Endothelial cell of umbilical vein (primary cell): ENCODE results near the gene UCMA. TPM values are rescaled to one million over a fixed set of nuclear protein-coding genes. Genes with fewer than 3 reads are reported as not detected.

Experiments
- BruUV-seq: library from RNA; stranded (reverse); fragments of 400-500 nt; replicated peaks from 2 replicates; lab custom pipeline; 2021; lab: Mats Ljungman, UMichigan
- CTCF ChIA-PET: fragments of 300-600, 350-600 bp; sonication (Branson Sonifier 250); formaldehyde crosslinking; loops from one replicate; lab custom pipeline; 2021; ENCODE audit warnings: antibody characterized with exemption, inconsistent platforms; lab: Charles Lee
- POLR2A ChIA-PET: fragments of 300-600, 350-600 bp; sonication (Branson Sonifier 250); formaldehyde crosslinking; loops from one replicate; lab custom pipeline; 2021; ENCODE audit warnings: antibody characterized with exemption, inconsistent platforms; lab: Charles Lee
- DNase-seq: peaks from one replicate; pipeline ENCODE4 v3.0.0-alpha.2; 2011; ENCODE audit warnings: low read depth, low spot score
- FAIRE-seq: peaks from 2 replicates; lab custom pipeline; 2011; peaks lifted over from hg19 to GRCh38; lab: Jason Lieb, UNC
- H2AFZ ChIP-seq: 2 replicates; pipeline ENCODE4 v1.6.0; 2012; ENCODE audit warnings: low read depth, low read length, control low read depth, inconsistent platforms
- H3K27ac ChIP-seq: 2 replicates; pipeline ENCODE4 v1.5.1; 2011; ENCODE audit warnings: low read depth, mild to moderate bottlenecking, control low read depth, low read length, moderate library complexity; ENCODE audit not compliant: insufficient read depth
- H3K27me3 ChIP-seq, 2 experiments: 2 replicates each; pipeline versions ENCODE4 v1.6.0 to v1.6.1; 2011; ENCODE audit warnings: low read length in 2 of 2, mixed read lengths in 1 of 2; ENCODE audit not compliant: control insufficient read depth in 2 of 2, insufficient read depth in 2 of 2
- H3K36me3 ChIP-seq, 2 experiments: 2 replicates in 1 of 2; 3 replicates in 1 of 2; pipeline ENCODE4 v1.5.1; 2011; ENCODE audit warnings: low read length in 2 of 2, mild to moderate bottlenecking in 1 of 2, moderate library complexity in 1 of 2; ENCODE audit not compliant: control insufficient read depth in 2 of 2, insufficient read depth in 2 of 2; ENCODE audit errors: extremely low read depth in 1 of 2
- H3K4me1 ChIP-seq: 3 replicates; pipeline ENCODE4 v1.5.1; 2011; ENCODE audit warnings: mild to moderate bottlenecking, low read length; ENCODE audit not compliant: control insufficient read depth, insufficient read depth; ENCODE audit errors: extremely low read depth
- H3K4me2 ChIP-seq: 2 replicates; pipeline ENCODE4 v1.6.1; 2011; ENCODE audit warnings: low read length, control low read depth, mixed read lengths; ENCODE audit not compliant: insufficient read depth
- H3K4me3 ChIP-seq, 3 experiments: fragments of 200-600 bp in 1 of 3; sonication (generic), shearing (Covaris generic) in 1 of 3; replicated peaks in 1 of 3; 2 replicates each; pipeline ENCODE4 v1.5.1; 2011 to 2016; ENCODE audit warnings: control low read depth in 3 of 3, low read length in 3 of 3, mild to moderate bottlenecking in 2 of 3, inconsistent platforms in 1 of 3, low read depth in 1 of 3, moderate library complexity in 1 of 3; ENCODE audit not compliant: insufficient read depth in 1 of 3
- H3K79me2 ChIP-seq: 2 replicates; pipeline ENCODE4 v1.6.0; 2012; ENCODE audit warnings: low read length, inconsistent platforms; ENCODE audit not compliant: control insufficient read depth, insufficient read depth
- H3K9ac ChIP-seq: replicated peaks from 2 replicates; pipeline ENCODE3; 2011; ENCODE audit warnings: low read length, control low read depth; ENCODE audit not compliant: insufficient read depth; ENCODE audit errors: extremely low read depth
- H3K9me1 ChIP-seq: replicated peaks from 3 replicates; pipeline ENCODE4 v1.6.0; 2011; ENCODE audit warnings: mild to moderate bottlenecking, low read length; ENCODE audit not compliant: control insufficient read depth, insufficient read depth; ENCODE audit errors: extremely low read depth
- H3K9me3 ChIP-seq: replicated peaks from 2 replicates; pipeline ENCODE4 v1.5.1; 2012; ENCODE audit warnings: low read length, inconsistent platforms; ENCODE audit not compliant: control insufficient read depth, insufficient read depth
- H4K20me1 ChIP-seq: replicated peaks from 2 replicates; pipeline ENCODE3; 2011; ENCODE audit warnings: mild to moderate bottlenecking, low read length; ENCODE audit not compliant: control insufficient read depth, insufficient read depth; ENCODE audit errors: extremely low read depth
- EZH2 ChIP-seq: IDR thresholded peaks from 2 replicates; pipeline ENCODE4 v1.6.1; 2012; ENCODE audit warnings: borderline replicate concordance, low read depth, mild to moderate bottlenecking, moderate library complexity, low read length, inconsistent platforms; ENCODE audit not compliant: severe bottlenecking
- GATA2 ChIP-seq: IDR thresholded peaks from 2 replicates; pipeline ENCODE4 v1.7.0; 2011; ENCODE audit warnings: low read depth, mild to moderate bottlenecking, moderate library complexity, mixed read lengths, low read length; ENCODE audit not compliant: insufficient read length, insufficient read depth
- JUN ChIP-seq: IDR thresholded peaks from 2 replicates; pipeline ENCODE4 v1.6.1; 2011; ENCODE audit warnings: borderline replicate concordance, low read depth; ENCODE audit not compliant: insufficient read length, insufficient read depth
- MYC ChIP-seq: IDR thresholded peaks from one replicate; pipeline ENCODE4 v1.6.1; 2011; ENCODE audit warnings: mild to moderate bottlenecking, low read depth, low read length
- POLR2A ChIP-seq: IDR thresholded peaks from 2 replicates; pipeline ENCODE4 v1.6.1; 2012; ENCODE audit warnings: low read depth, mild to moderate bottlenecking, control low read depth, low read length
- POLR2AphosphoS5 ChIP-seq: IDR thresholded peaks from 2 replicates; pipeline ENCODE4 v1.6.1; 2012; ENCODE audit warnings: low read depth, mild to moderate bottlenecking, control low read depth, low read length, moderate library complexity; ENCODE audit not compliant: insufficient read depth
- dilution Hi-C: fragments of 300-500 bp; cut with MboI; formaldehyde crosslinking; loops from one replicate; pipeline ENCODE4 v1.15.0; 2019; ENCODE audit warnings: low sequenced_read_pairs; ENCODE audit not compliant: extremely low pct_ligation_motif_present
- intact Hi-C: fragments of 100-400 bp; cut with micrococcal nuclease; formaldehyde crosslinking; loops from one replicate; pipeline ENCODE4 v1.10.0; 2022
- polyA plus RNA-seq, 4 experiments: library from polyadenylated mRNA; depleted of rRNA in 3 of 4; stranded (reverse) in 3 of 4; unstranded in 1 of 4; fragments of >200 nt; gene quantifications; 2 replicates each; pipeline versions ENCODE4 v1.2.1 to v1.2.3, GENCODE V29; 2011 to 2012; ENCODE audit warnings: missing spikeins in 1 of 4
- total RNA-seq: library from RNA; stranded (reverse); gene quantifications from 2 replicates; pipeline ENCODE4 v1.2.3, GENCODE V29; 2021
- TF ChIP-seq, protein P1 (sequence below): IDR thresholded peaks from 2 replicates; pipeline ENCODE4 v1.6.1; 2011; ENCODE audit not compliant: insufficient read depth, insufficient read length
- TF ChIP-seq, protein P2 (sequence below), 2 donors: IDR thresholded peaks; 1 replicate in 1 of 2; 2 replicates in 1 of 2; pipeline ENCODE4 v1.5.1; 2011; ENCODE audit warnings: low read length in 2 of 2, mild to moderate bottlenecking in 2 of 2, moderate library complexity in 2 of 2, control low read depth in 1 of 2, inconsistent platforms in 1 of 2, low read depth in 1 of 2; ENCODE audit not compliant: insufficient read depth in 1 of 2; ENCODE audit errors: extremely low read depth in 1 of 2

The UCMA gene
- total and polyA plus RNA-seq, 2 donors (not counting 3 experiments of a cell fraction or from before 2014, with no cell fraction given) = not detected

DNA sequence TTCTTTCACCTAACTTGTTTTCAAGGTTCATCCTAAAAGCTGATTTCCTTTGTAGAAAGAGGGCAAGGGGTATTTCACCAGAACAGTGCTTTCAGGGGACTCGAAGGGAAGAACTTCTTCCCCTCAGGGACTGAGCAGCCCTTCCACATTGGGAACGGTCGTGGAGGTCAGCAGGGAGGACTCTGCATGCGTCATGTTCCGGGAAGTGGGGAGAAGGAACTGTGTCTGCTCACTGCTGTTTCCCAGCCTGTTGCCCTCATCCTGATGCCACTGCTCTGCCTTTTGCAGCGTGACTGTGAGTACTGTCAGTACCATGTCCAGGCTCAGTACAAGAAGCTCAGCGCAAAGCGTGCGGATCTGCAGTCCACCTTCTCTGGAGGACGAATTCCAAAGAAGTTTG, 45.6 kb downstream of the UCMA start:
- no peak for DNase-seq
- no peak overlapping the region for H2AFZ ChIP-seq
- H3K4me3 ChIP-seq = no peak overlapping the region
- H3K9me1 ChIP-seq = no peaks in the 10 kb centered on the region
- FAIRE-seq = no peak
- H3K36me3 ChIP-seq = peaks cover 0 to 8% of the 10 kb centered on the region in 2 experiments
- H4K20me1 ChIP-seq = no peaks in the 10 kb centered on the region
- H3K4me1 ChIP-seq = no peaks in the 10 kb centered on the region
- no peaks in the 10 kb centered on the region for H3K79me2 ChIP-seq
- dilution Hi-C loops = no loop called here
- POLR2A ChIA-PET = no interaction called here
- no peak overlapping the region for H3K27ac ChIP-seq
- intact Hi-C loops = no loop called here
- H3K27me3 ChIP-seq = no peaks in the 10 kb centered on the region
- no peak overlapping the region for H3K9ac ChIP-seq
- TF ChIP-seq JUN = no peak
- TF ChIP-seq POLR2AphosphoS5 = no peak
- TF ChIP-seq GATA2 = no peak
- BruUV-seq = no TSS peak
- H3K4me2 ChIP-seq = no peak overlapping the region
- no peaks in the 10 kb centered on the region for H3K9me3 ChIP-seq
- CTCF ChIA-PET = interaction anchor here (0.9 to 1.1 kb wide), 2 partner anchors 9 to 12 kb away, joined by 3 to 4 read pairs; no protein-coding TSS in a partner anchor

DNA sequence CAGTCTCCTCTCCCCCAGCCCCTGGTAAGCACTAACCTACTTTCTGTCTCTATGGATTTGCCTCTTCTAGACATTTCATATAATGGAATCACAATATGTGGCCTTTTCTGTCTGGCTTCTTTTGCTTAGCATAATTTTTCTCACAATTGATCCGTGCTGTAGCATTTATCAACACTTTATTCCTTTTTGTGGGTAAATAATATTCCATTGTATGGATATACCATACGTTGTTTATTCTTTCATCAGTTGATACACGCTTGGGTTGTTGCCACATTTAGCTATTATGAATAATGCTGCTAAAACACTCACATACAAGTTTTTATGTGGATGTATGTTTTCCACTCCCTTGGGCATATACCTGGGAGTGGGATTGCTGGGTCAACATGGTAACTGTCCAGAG, 47.0 kb downstream of the UCMA start:
- no peak for DNase-seq
- no peak overlapping the region for H3K4me2 ChIP-seq
- no peak overlapping the region for H3K9ac ChIP-seq
- ChIA-PET CTCF (no interaction called here), POLR2A (no interaction called here)
- no peak overlapping the region for H3K27ac ChIP-seq
- H3K36me3 ChIP-seq = peaks cover 0 to 5% of the 10 kb centered on the region in 2 experiments
- no peak for FAIRE-seq
- no peaks in the 10 kb centered on the region for H3K9me1 ChIP-seq
- H3K4me3 ChIP-seq = no peak overlapping the region
- H3K4me1 ChIP-seq = no peaks in the 10 kb centered on the region
- H3K79me2 ChIP-seq = no peaks in the 10 kb centered on the region
- dilution Hi-C loops = no loop called here
- BruUV-seq = no TSS peak
- intact Hi-C loops = no loop called here
- H4K20me1 ChIP-seq = no peaks in the 10 kb centered on the region
- no peaks in the 10 kb centered on the region for H3K27me3 ChIP-seq
- TF ChIP-seq JUN (no peak), EZH2 (no peak), POLR2A (no peak), MYC (no peak), GATA2 (no peak), POLR2AphosphoS5 (no peak)
- TF ChIP-seq, protein P1, sequence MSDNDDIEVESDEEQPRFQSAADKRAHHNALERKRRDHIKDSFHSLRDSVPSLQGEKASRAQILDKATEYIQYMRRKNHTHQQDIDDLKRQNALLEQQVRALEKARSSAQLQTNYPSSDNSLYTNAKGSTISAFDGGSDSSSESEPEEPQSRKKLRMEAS = no peak
- TF ChIP-seq, protein P2, sequence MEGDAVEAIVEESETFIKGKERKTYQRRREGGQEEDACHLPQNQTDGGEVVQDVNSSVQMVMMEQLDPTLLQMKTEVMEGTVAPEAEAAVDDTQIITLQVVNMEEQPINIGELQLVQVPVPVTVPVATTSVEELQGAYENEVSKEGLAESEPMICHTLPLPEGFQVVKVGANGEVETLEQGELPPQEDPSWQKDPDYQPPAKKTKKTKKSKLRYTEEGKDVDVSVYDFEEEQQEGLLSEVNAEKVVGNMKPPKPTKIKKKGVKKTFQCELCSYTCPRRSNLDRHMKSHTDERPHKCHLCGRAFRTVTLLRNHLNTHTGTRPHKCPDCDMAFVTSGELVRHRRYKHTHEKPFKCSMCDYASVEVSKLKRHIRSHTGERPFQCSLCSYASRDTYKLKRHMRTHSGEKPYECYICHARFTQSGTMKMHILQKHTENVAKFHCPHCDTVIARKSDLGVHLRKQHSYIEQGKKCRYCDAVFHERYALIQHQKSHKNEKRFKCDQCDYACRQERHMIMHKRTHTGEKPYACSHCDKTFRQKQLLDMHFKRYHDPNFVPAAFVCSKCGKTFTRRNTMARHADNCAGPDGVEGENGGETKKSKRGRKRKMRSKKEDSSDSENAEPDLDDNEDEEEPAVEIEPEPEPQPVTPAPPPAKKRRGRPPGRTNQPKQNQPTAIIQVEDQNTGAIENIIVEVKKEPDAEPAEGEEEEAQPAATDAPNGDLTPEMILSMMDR (IDR thresholded peaks at IDR 0.05; ENCODE audit: extremely low read depth in 1 of 2, insufficient read depth in 1 of 2, low read depth in 1 of 2, low read length in 2 of 2) = no peak
- no peak overlapping the region for H2AFZ ChIP-seq
- no peaks in the 10 kb centered on the region for H3K9me3 ChIP-seq
